ENCODE data around the gene COL18A1. TPM values are rescaled to one million over a fixed set of nuclear protein-coding genes. Genes with fewer than 3 reads are reported as not detected.

The COL18A1 gene
- total and polyA plus RNA-seq, 11 donors, result 31.7 to 109 (median 59.0) TPM

DNA sequence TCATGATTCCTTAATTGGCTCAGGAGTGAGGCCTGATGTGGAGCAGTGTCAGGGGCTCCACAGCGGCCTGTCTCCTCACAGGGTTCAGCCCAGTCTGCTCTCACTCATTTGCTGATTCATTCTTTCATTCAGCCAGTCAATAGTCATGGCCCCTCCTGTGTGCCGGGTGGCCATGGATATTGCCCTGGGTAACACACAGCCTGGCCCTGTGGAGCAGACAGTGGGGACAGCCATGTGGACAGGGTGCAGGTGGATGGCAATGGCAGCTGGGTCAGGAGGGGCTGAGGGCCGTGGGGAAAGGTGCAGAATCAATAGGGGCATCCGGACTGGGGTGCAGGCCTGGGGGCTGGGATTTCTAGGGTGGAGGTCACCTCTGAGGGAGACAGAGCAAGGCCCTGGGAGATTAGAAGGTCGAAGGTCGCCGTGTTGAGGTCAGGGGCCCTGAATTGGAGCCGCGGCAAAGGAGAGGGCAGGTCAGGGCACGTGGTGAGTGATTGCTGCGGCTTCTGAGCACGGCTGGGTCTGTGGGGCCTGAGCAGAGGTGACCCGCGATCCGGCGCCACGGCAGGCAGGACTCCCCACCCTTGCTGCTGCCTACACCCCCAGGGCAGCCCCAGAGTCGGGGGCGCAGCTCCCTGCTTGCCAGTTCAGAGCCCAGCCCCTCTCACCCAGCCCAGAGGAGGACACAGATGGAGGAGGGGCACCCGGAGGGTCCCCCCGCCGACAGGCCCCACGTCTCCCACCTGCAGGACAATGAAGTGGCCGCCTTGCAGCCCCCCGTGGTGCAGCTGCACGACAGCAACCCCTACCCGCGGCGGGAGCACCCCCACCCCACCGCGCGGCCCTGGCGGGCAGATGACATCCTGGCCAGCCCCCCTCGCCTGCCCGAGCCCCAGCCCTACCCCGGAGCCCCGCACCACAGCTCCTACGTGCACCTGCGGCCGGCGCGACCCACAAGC, 103.9 kb downstream of the COL18A1 start:
- DNase-seq, result peak in 3 of 5 donors; percentile 20 to 56 (median 27)
- intact Hi-C loops (cut with DNase I), result no loop called here
- WGBS, 4 donors, result 83 to 91% (median 88%) methylated on average over 19 to 42 of the region's 42 CpGs
- Histone ChIP-seq H3K9me3 (no peaks in the 10 kb centered on the region), H3K36me3 (peaks cover 0 to 50% (median 12%) of the 10 kb centered on the region in 9 donors), H3K4me3 (no peak overlapping the region), H3K27me3 (no peaks in the 10 kb centered on the region), H3K4me1 (no peaks in the 10 kb centered on the region), H3K27ac (no peak overlapping the region)
- TF ChIP-seq POLR2A (IDR thresholded peaks at IDR 0.05) (no peak), CTCF (IDR thresholded peaks at IDR 0.05) (no peak)
- ATAC-seq, result no peak

DNA sequence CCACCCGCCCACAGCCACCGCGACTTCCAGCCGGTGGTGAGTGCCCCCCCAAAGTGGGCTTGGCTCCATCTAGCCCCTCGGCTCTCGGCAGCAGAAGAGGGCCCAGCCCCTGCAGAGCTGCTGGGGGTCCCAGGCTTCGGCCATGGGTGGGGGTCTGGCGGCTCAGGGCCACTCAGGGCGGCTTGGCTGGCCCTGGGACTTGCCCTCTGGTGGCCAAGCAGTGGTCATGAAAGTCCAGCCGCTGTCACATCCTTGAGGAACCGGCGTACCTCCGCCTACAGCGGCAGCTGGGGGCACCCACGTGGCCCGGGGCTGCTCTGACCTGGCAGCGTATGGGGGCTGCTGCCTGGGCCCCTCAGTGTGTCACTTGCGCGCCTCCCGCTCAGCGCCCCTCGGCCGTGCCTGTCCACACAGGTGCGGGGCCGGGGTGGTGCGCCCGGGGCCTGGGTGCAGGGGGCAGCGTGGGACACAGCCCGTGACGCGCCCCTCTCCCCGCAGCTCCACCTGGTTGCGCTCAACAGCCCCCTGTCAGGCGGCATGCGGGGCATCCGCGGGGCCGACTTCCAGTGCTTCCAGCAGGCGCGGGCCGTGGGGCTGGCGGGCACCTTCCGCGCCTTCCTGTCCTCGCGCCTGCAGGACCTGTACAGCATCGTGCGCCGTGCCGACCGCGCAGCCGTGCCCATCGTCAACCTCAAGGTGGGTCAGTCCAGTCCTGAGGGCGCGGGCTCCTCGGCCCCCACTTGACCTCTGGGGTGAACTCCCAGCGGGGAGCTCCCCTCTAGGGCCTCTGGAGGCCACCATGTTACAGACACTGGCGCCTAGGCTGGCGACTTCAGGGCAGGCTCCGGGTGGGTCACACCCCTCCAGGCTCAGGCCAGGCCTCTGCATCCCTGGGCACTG, 104.9 kb downstream of the COL18A1 start:
- intact Hi-C loops (cut with DNase I), result no loop called here
- Histone ChIP-seq H3K4me1 (no peaks in the 10 kb centered on the region), H3K36me3 (peaks cover 0 to 48% (median 12%) of the 10 kb centered on the region in 9 donors), H3K4me3 (no peak overlapping the region), H3K27me3 (no peaks in the 10 kb centered on the region), H3K27ac (no peak overlapping the region), H3K9me3 (no peaks in the 10 kb centered on the region)
- peak in 3 of 5 donors; percentile 24 to 58 (median 25) for DNase-seq
- TF ChIP-seq CTCF (IDR thresholded peaks at IDR 0.05) (no peak), POLR2A (IDR thresholded peaks at IDR 0.05) (no peak)
- ATAC-seq, result peak in 1 of 4 donors; percentile 4
- 92 to 94% (median 93%) methylated on average over 25 to 61 of the region's 61 CpGs for WGBS, 4 donors

- Histone ChIP-seq H3K27me3 (no peaks in the 10 kb centered on the region), H3K4me1 (no peaks in the 10 kb centered on the region), H3K4me3 (no peak overlapping the region), H3K36me3 (peaks cover 0 to 41% (median 12%) of the 10 kb centered on the region in 9 donors), H3K9me3 (no peaks in the 10 kb centered on the region), H3K27ac (no peak overlapping the region)
- TF ChIP-seq CTCF (IDR thresholded peaks at IDR 0.05) (no peak), POLR2A (IDR thresholded peaks at IDR 0.05) (no peak)
- intact Hi-C loops (cut with DNase I), result no loop called here
- 87 to 100% (median 92%) methylated on average over 4 to 11 of the region's 11 CpGs for WGBS, 4 donors
- peak in 3 of 5 donors; percentile 8 to 62 (median 27) for DNase-seq
- ATAC-seq, result no peak
Observed at GRCh38 chr21:45510466-45510955, 105.5 kb downstream of the COL18A1 start.
